ENCODE measurements around the gene BLNK.

Gene BLNK

DNA sequence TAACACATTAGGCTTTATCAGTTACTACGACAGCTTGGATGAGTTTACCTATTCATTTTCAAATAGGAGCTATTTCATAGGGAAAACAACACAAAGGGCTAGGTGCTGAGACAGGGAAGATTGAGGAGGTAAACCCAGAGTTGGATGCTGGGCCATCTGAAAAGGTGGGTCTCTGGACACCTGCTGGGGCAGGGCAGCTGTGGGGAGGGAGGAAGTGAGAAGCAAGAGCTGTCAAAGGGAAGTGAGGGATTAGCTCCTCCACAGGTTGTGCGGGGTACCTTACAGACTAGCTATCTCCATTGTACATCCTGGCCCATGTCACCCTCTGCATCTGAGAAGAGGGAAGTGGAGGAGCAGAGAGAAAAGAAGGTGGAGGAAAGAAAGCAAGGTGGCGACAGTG lies 48.9 kb downstream of the BLNK start:
- no peak overlapping the region for H3K27ac ChIP-seq (ENCODE audit: low read length)
- H3K4me2 ChIP-seq (ENCODE audit: low read depth, low read length): no peak overlapping the region
- no peaks in the 10 kb centered on the region for H3F3A ChIP-seq (ENCODE audit: insufficient read depth, low read length)
- no peaks in the 10 kb centered on the region for H3K36me3 ChIP-seq (replicated peaks; ENCODE audit: insufficient read depth, low read length)
- TF ChIP-seq EZH2 (optimal IDR thresholded peaks at IDR 0.05; ENCODE audit: low read depth, low read length) (no peak), EZH2phosphoT487 (IDR thresholded peaks at IDR 0.05; ENCODE audit: low read length) (no peak)
- TF ChIP-seq, protein P1, sequence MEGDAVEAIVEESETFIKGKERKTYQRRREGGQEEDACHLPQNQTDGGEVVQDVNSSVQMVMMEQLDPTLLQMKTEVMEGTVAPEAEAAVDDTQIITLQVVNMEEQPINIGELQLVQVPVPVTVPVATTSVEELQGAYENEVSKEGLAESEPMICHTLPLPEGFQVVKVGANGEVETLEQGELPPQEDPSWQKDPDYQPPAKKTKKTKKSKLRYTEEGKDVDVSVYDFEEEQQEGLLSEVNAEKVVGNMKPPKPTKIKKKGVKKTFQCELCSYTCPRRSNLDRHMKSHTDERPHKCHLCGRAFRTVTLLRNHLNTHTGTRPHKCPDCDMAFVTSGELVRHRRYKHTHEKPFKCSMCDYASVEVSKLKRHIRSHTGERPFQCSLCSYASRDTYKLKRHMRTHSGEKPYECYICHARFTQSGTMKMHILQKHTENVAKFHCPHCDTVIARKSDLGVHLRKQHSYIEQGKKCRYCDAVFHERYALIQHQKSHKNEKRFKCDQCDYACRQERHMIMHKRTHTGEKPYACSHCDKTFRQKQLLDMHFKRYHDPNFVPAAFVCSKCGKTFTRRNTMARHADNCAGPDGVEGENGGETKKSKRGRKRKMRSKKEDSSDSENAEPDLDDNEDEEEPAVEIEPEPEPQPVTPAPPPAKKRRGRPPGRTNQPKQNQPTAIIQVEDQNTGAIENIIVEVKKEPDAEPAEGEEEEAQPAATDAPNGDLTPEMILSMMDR (IDR thresholded peaks at IDR 0.05; ENCODE audit: low read length): peak; percentile 16; the same call in 1 of the 2 replicates
- no peak overlapping the region for H3K4me3 ChIP-seq (ENCODE audit: low read length)
- H3K4me1 ChIP-seq (ENCODE audit: low read length): peaks cover 11% of the 10 kb centered on the region
- H4K20me1 ChIP-seq (ENCODE audit: insufficient read depth, low read length): no peaks in the 10 kb centered on the region
- H3K9me2 ChIP-seq (replicated peaks; ENCODE audit: insufficient read depth, low read length): no peaks in the 10 kb centered on the region
- H3K79me2 ChIP-seq (ENCODE audit: low read length): no peaks in the 10 kb centered on the region
- H3K27me3 ChIP-seq (replicated peaks; ENCODE audit: insufficient read depth, low read length): no peaks in the 10 kb centered on the region
- no peaks in the 10 kb centered on the region for H3K9me3 ChIP-seq (replicated peaks; ENCODE audit: insufficient read depth, low read length)
- no peak overlapping the region for H2AFZ ChIP-seq (ENCODE audit: low read length)
- DNase-seq: peak; percentile 32
- no peak overlapping the region for H3K9ac ChIP-seq (ENCODE audit: low read length)

DNA sequence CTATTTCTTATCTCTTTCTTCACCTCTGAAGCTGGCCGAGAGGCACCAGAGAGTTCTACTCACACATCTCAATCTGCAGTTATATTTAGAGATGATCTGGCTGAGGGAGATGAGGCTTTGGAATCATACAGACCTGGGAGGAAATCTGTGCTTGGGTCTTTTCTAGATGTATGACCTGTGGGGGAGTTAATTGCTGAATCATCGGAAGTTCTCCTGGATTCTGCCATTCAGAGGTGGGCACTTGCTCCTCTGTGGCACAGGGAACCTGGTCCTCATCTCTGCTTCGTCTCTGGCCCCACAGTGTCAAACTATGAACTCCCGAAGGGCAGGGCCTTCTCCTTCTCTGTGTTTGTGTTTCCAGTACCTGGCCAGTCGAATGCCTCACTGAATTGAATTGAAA lies 52.5 kb downstream of the BLNK start:
- Histone ChIP-seq H3K4me3 (ENCODE audit: low read length) (no peak overlapping the region), H3K27me3 (replicated peaks; ENCODE audit: insufficient read depth, low read length) (no peaks in the 10 kb centered on the region), H3F3A (ENCODE audit: insufficient read depth, low read length) (no peaks in the 10 kb centered on the region), H2AFZ (ENCODE audit: low read length) (no peak overlapping the region), H3K4me2 (ENCODE audit: low read depth, low read length) (no peak overlapping the region), H3K27ac (ENCODE audit: low read length) (no peak overlapping the region), H3K79me2 (ENCODE audit: low read length) (no peaks in the 10 kb centered on the region), H3K9me3 (replicated peaks; ENCODE audit: insufficient read depth, low read length) (no peaks in the 10 kb centered on the region), H3K4me1 (ENCODE audit: low read length) (peaks cover 11% of the 10 kb centered on the region), H3K36me3 (replicated peaks; ENCODE audit: insufficient read depth, low read length) (no peaks in the 10 kb centered on the region), H3K9ac (ENCODE audit: low read length) (no peak overlapping the region), H3K9me2 (replicated peaks; ENCODE audit: insufficient read depth, low read length) (no peaks in the 10 kb centered on the region), H4K20me1 (ENCODE audit: insufficient read depth, low read length) (no peaks in the 10 kb centered on the region)
- DNase-seq: no peak
- TF ChIP-seq, protein P1 (IDR thresholded peaks at IDR 0.05; ENCODE audit: low read length): no peak
- TF ChIP-seq EZH2phosphoT487 (IDR thresholded peaks at IDR 0.05; ENCODE audit: low read length): no peak
- no peak for TF ChIP-seq EZH2 (optimal IDR thresholded peaks at IDR 0.05; ENCODE audit: low read depth, low read length)

DNA sequence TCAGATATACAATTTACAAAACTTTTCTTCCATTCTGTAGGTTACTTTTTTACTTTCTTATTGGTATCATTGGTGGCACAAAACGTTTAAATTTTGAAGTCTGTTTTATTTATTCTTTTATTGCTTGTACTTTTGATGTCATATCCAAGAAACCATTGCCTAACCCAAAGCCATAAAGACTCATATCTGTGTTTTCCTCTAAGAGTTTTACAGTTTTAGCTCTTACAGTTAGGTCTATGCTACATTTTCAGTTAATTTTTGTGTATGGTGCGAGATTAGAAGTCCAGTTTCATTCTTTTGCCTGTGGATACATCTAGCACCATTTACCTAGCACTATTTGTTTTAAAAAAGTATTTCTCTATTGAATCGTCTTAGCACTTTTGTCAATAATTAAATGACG lies 53.7 kb downstream of the BLNK start:
- no peak for DNase-seq
- Histone ChIP-seq H3K9me2 (replicated peaks; ENCODE audit: insufficient read depth, low read length) (no peaks in the 10 kb centered on the region), H4K20me1 (ENCODE audit: insufficient read depth, low read length) (no peaks in the 10 kb centered on the region), H3K4me3 (ENCODE audit: low read length) (no peak overlapping the region), H3K4me1 (ENCODE audit: low read length) (peaks cover 4% of the 10 kb centered on the region), H2AFZ (ENCODE audit: low read length) (no peak overlapping the region), H3K27ac (ENCODE audit: low read length) (no peak overlapping the region), H3F3A (ENCODE audit: insufficient read depth, low read length) (no peaks in the 10 kb centered on the region), H3K79me2 (ENCODE audit: low read length) (no peaks in the 10 kb centered on the region), H3K9me3 (replicated peaks; ENCODE audit: insufficient read depth, low read length) (no peaks in the 10 kb centered on the region), H3K27me3 (replicated peaks; ENCODE audit: insufficient read depth, low read length) (no peaks in the 10 kb centered on the region), H3K36me3 (replicated peaks; ENCODE audit: insufficient read depth, low read length) (no peaks in the 10 kb centered on the region), H3K9ac (ENCODE audit: low read length) (no peak overlapping the region), H3K4me2 (ENCODE audit: low read depth, low read length) (no peak overlapping the region)
- TF ChIP-seq, protein P1 (IDR thresholded peaks at IDR 0.05; ENCODE audit: low read length): no peak
- TF ChIP-seq EZH2phosphoT487 (IDR thresholded peaks at IDR 0.05; ENCODE audit: low read length) (no peak), EZH2 (optimal IDR thresholded peaks at IDR 0.05; ENCODE audit: low read depth, low read length) (no peak)
